HCT116 (cell line): Measurements from ENCODE around the gene CRTC1. TPM values are rescaled to one million over a fixed set of nuclear protein-coding genes. Genes with fewer than 3 reads are reported as not detected.

ENCODE experiments used
- ATAC-seq: fragments of 200-7000 bp; cut with Tn5 transposase; 2 replicates; pipeline ENCODE4 v1.9.1; 2020; ENCODE audit warnings: mild to moderate bottlenecking, moderate library complexity
- BruUV-seq: library from RNA; stranded (reverse); fragments of 400-500 nt; replicated peaks from 2 replicates; lab custom pipeline; 2021; lab: Mats Ljungman, UMichigan
- CTCF ChIA-PET: fragments of 300-600 bp; sonication (Branson Sonifier 250); formaldehyde crosslinking; loops from one replicate; lab custom pipeline; 2021; ENCODE audit warnings: antibody characterized with exemption; lab: Charles Lee
- POLR2A ChIA-PET: fragments of 300-600, 350-600 bp; sonication (Branson Sonifier 250); formaldehyde crosslinking; loops from one replicate; lab custom pipeline; 2021; ENCODE audit warnings: antibody characterized with exemption; lab: Charles Lee
- RAD21 ChIA-PET, 2 experiments: fragments of 300-600 bp; sonication (Branson Sonifier 250); formaldehyde crosslinking; loops; one replicate each; lab custom pipeline; 2023; ENCODE audit warnings: low total read pairs in 2 of 2; ENCODE audit not compliant: uncharacterized antibody in 2 of 2, unreplicated experiment in 2 of 2, low non-redundant PET in 1 of 2; lab: Charles Lee
- DNase-seq: peaks from one replicate; pipeline ENCODE4 v3.0.0-alpha.2; 2010; ENCODE audit warnings: low read depth, low spot score
- H2AFZ ChIP-seq: fragments of 200-600 bp; shearing (Covaris generic), sonication (generic); 2 replicates; pipeline ENCODE4 v1.6.1; 2017; ENCODE audit warnings: low read depth, mixed run types, mixed read lengths, antibody characterized with exemption, low read length; ENCODE audit not compliant: poor library complexity, severe bottlenecking
- H3K27ac ChIP-seq: 2 replicates; pipeline ENCODE4 v1.5.1; 2012; ENCODE audit warnings: low read depth, low read length
- H3K27me3 ChIP-seq: fragments of 200-600 bp; sonication (generic); 2 replicates; pipeline ENCODE4 v1.6.1; 2016; ENCODE audit warnings: mixed run types, low read length, mixed read lengths; ENCODE audit not compliant: insufficient read depth
- H3K36me3 ChIP-seq, 2 experiments: fragments of 200-500 bp in 1 of 2; fragments of 200-600 bp in 1 of 2; sonication (Bioruptor generic) in 1 of 2; sonication (generic) in 1 of 2; 2 replicates each; pipeline versions ENCODE4 v1.5.1 to v1.6.1; 2014 to 2016; ENCODE audit warnings: low read length in 2 of 2, inconsistent platforms in 1 of 2, mixed read lengths in 1 of 2, mixed run types in 1 of 2; ENCODE audit not compliant: insufficient read depth in 2 of 2, control insufficient read depth in 1 of 2
- H3K4me1 ChIP-seq, 2 experiments: fragments of 200-600 bp in 1 of 2; sonication (generic) in 1 of 2; 2 replicates each; pipeline versions ENCODE4 v1.5.1 to v1.6.1; 2012 to 2017; ENCODE audit warnings: low read length in 2 of 2, inconsistent platforms in 1 of 2, mild to moderate bottlenecking in 1 of 2, mixed read lengths in 1 of 2, mixed run types in 1 of 2, moderate library complexity in 1 of 2; ENCODE audit not compliant: insufficient read depth in 2 of 2, control insufficient read depth in 1 of 2
- H3K4me2 ChIP-seq: fragments of 200-600 bp; sonication (generic); 2 replicates; pipeline ENCODE4 v1.6.1; 2017; ENCODE audit warnings: mixed run types, low read length, mixed read lengths
- H3K4me3 ChIP-seq, 2 experiments: fragments of 200-600 bp in 1 of 2; sonication (generic) in 1 of 2; replicated peaks in 1 of 2; 2 replicates each; pipeline ENCODE4 v1.5.1; 2011 to 2016; ENCODE audit warnings: low read length in 2 of 2, control low read depth in 1 of 2, low read depth in 1 of 2, mild to moderate bottlenecking in 1 of 2, mixed read lengths in 1 of 2, mixed run types in 1 of 2
- H3K79me2 ChIP-seq: fragments of 200-600 bp; sonication (generic); 2 replicates; pipeline ENCODE4 v1.6.1; 2017; ENCODE audit warnings: mild to moderate bottlenecking, mixed run types, low read length, moderate library complexity, mixed read lengths; ENCODE audit not compliant: insufficient read depth
- H3K9ac ChIP-seq: fragments of 200-600 bp; sonication (generic); 2 replicates; pipeline ENCODE4 v1.6.1; 2016; ENCODE audit warnings: low read length, mixed read lengths
- H3K9me2 ChIP-seq: fragments of 200-600 bp; sonication (generic), shearing (Covaris generic); 2 replicates; pipeline ENCODE4 v1.6.1; 2017; ENCODE audit warnings: mixed run types, mild to moderate bottlenecking, moderate library complexity; ENCODE audit not compliant: insufficient read depth
- H3K9me3 ChIP-seq, 2 experiments: fragments of 200-500 bp in 1 of 2; fragments of 200-600 bp in 1 of 2; sonication (Bioruptor generic) in 1 of 2; sonication (generic) in 1 of 2; 2 replicates each; pipeline ENCODE4 v1.6.1; 2014 to 2017; ENCODE audit warnings: low read length in 2 of 2, mixed read lengths in 2 of 2, inconsistent platforms in 1 of 2, low read depth in 1 of 2, mild to moderate bottlenecking in 1 of 2, mixed run types in 1 of 2, moderate library complexity in 1 of 2; ENCODE audit not compliant: control insufficient read depth in 1 of 2, insufficient read depth in 1 of 2
- H4K20me1 ChIP-seq: fragments of 200-600 bp; sonication (generic), shearing (Covaris generic); 2 replicates; pipeline ENCODE4 v1.6.1; 2017; ENCODE audit warnings: mixed run types, mild to moderate bottlenecking, moderate library complexity; ENCODE audit not compliant: insufficient read depth
- ATF3 ChIP-seq: IDR thresholded peaks from 2 replicates; pipeline ENCODE4 v1.6.1; 2012
- CBX3 ChIP-seq: IDR thresholded peaks from 2 replicates; pipeline ENCODE4 v1.6.1; 2012; ENCODE audit warnings: low read depth
- CEBPB ChIP-seq: IDR thresholded peaks from 2 replicates; pipeline ENCODE4 v1.6.1; 2012; ENCODE audit warnings: low read depth
- CTCF ChIP-seq, 3 experiments: fragments of 200-600 bp in 1 of 3; sonication (generic) in 1 of 3; IDR thresholded peaks in 2 of 3; conservative IDR thresholded peaks in 1 of 3; 2 replicates each; pipeline ENCODE4 v1.5.1; 2012 to 2017; ENCODE audit warnings: low read depth in 2 of 3, low read length in 2 of 3, antibody characterized with exemption in 1 of 3, borderline replicate concordance in 1 of 3, control low read depth in 1 of 3, mild to moderate bottlenecking in 1 of 3, mixed read lengths in 1 of 3, mixed run types in 1 of 3, moderate library complexity in 1 of 3; ENCODE audit not compliant: insufficient read depth in 1 of 3
- EGR1 ChIP-seq: IDR thresholded peaks from 2 replicates; pipeline ENCODE4 v1.6.1; 2012; ENCODE audit warnings: low read depth
- ELF1 ChIP-seq: IDR thresholded peaks from 2 replicates; pipeline ENCODE4 v1.6.1; 2012; ENCODE audit warnings: low read depth, borderline replicate concordance
- EZH2phosphoT487 ChIP-seq: fragments of 200-600 bp; IDR thresholded peaks from 2 replicates; pipeline ENCODE4 v1.6.1; 2018; ENCODE audit warnings: antibody characterized with exemption, borderline replicate concordance
- MAX ChIP-seq: IDR thresholded peaks from 2 replicates; pipeline ENCODE4 v1.6.1; 2012
- SP1 ChIP-seq: IDR thresholded peaks from 2 replicates; pipeline ENCODE4 v1.6.1; 2012; ENCODE audit warnings: low read depth
- SRF ChIP-seq: IDR thresholded peaks from 2 replicates; pipeline ENCODE4 v1.6.1; 2012; ENCODE audit warnings: low read depth
- TCF7L2 ChIP-seq: IDR thresholded peaks from 2 replicates; pipeline ENCODE4 v1.7.0; 2011; ENCODE audit warnings: borderline replicate concordance, inconsistent platforms; ENCODE audit not compliant: insufficient read depth, insufficient read length; ENCODE audit errors: extremely low read depth
- YY1 ChIP-seq: IDR thresholded peaks from 2 replicates; pipeline ENCODE4 v1.6.1; 2011; ENCODE audit warnings: low read length, low read depth, moderate library complexity, mild to moderate bottlenecking; ENCODE audit not compliant: insufficient replicate concordance; ENCODE audit errors: extremely low read depth
- ZBTB33 ChIP-seq: IDR thresholded peaks from 2 replicates; pipeline ENCODE4 v1.6.1; 2011; ENCODE audit warnings: mild to moderate bottlenecking, low read length, moderate library complexity; ENCODE audit not compliant: insufficient replicate concordance; ENCODE audit errors: extremely low read depth
- ZFX ChIP-seq: fragments of 450-650 bp; IDR thresholded peaks from 2 replicates; pipeline ENCODE4 v1.6.1; 2017
- ZNF274 ChIP-seq: fragments of 200-500 bp; sonication (Bioruptor generic); IDR thresholded peaks from 2 replicates; pipeline ENCODE4 v1.6.1; 2014; ENCODE audit warnings: mild to moderate bottlenecking, low read depth, low read length, inconsistent platforms
- intact Hi-C: fragments of 100-400 bp; cut with micrococcal nuclease; formaldehyde crosslinking; loops from 2 replicates; pipeline ENCODE4 v1.10.0; 2022
- total RNA-seq: library from RNA; stranded (reverse); gene quantifications from one replicate; pipeline ENCODE4 v1.2.1, GENCODE V29; 2021; ENCODE audit not compliant: unreplicated experiment

The CRTC1 gene
- total RNA-seq, 1 experiment from 2014 or later = 14.9 TPM

GRCh38 chr19:18710186-18710585 is 26.7 kb downstream of the CRTC1 start:
- no peak overlapping the region for H3K4me3 ChIP-seq
- no TSS peak for BruUV-seq
- no peaks in the 10 kb centered on the region for H4K20me1 ChIP-seq
- POLR2A ChIA-PET = interaction anchor here (0.8 to 0.9 kb wide), 2 partner anchors 14 to 32 kb away, joined by 3 to 5 read pairs; no protein-coding TSS in a partner anchor
- H3K79me2 ChIP-seq = peaks cover 13% of the 10 kb centered on the region; the same call in 1 of the 2 replicates
- no peak for DNase-seq
- H3K9me3 ChIP-seq = no peaks in the 10 kb centered on the region
- no peaks in the 10 kb centered on the region for H3K27me3 ChIP-seq
- CTCF ChIA-PET = no interaction called here
- no peaks in the 10 kb centered on the region for H3K4me1 ChIP-seq
- no peak overlapping the region for H3K4me2 ChIP-seq
- H2AFZ ChIP-seq = no peak overlapping the region
- intact Hi-C loops = no loop called here
- no peaks in the 10 kb centered on the region; the same call in 1 of the 2 replicates for H3K9me2 ChIP-seq
- no peak overlapping the region for H3K9ac ChIP-seq
- TF ChIP-seq YY1 (no peak), ELF1 (no peak), CTCF (IDR thresholded peaks at IDR 0.05 in 2 of 3, conservative IDR thresholded peaks at IDR 0.05 in 1 of 3; ENCODE audit: borderline replicate concordance in 1 of 3, insufficient read depth in 1 of 3, low read depth in 2 of 3, low read length in 2 of 3) (no peak), SRF (no peak), MAX (no peak), ZNF274 (no peak), TCF7L2 (no peak), ZBTB33 (no peak), SP1 (no peak), ZFX (no peak), EZH2phosphoT487 (no peak), CEBPB (no peak), ATF3 (no peak), CBX3 (no peak), EGR1 (no peak)
- RAD21 ChIA-PET = no interaction called here
- H3K36me3 ChIP-seq = no peaks in the 10 kb centered on the region
- no peak for ATAC-seq
- H3K27ac ChIP-seq = no peak overlapping the region
